ENCODE results near the gene FAM43B. TPM values are rescaled to one million over a fixed set of nuclear protein-coding genes. Genes with fewer than 3 reads are reported as not detected.

The FAM43B gene
- polyA plus RNA-seq, 1 experiment: not detected

- no peak for DNase-seq (ENCODE audit: low read depth)
- TF ChIP-seq CTCF (IDR thresholded peaks at IDR 0.05; ENCODE audit: insufficient read depth, low read depth, low read length): no peak
- POLR2A ChIA-PET: no interaction called here
- Histone ChIP-seq H3K36me3 (ENCODE audit: control insufficient read depth, insufficient read depth, low read length) (no peaks in the 10 kb centered on the region), H3K27me3 (ENCODE audit: control insufficient read depth, insufficient read depth, low read length) (no peaks in the 10 kb centered on the region), H3K4me3 (ENCODE audit: low read depth, low read length) (no peak overlapping the region)
- CTCF ChIA-PET: interaction anchor here (1.6 to 8.9 kb wide), 3 partner anchors 10 to 46 kb away, joined by 5 to 82 read pairs (median 13); partner anchors contain the start of gene PINK1
These were observed 34.7 kb downstream of the FAM43B start for GRCh38 chr1:20586953-20587660.

GRCh38 chr1:20587661-20588053 is 35.3 kb downstream of the FAM43B start:
- no peak overlapping the region for H3K4me3 ChIP-seq (ENCODE audit: low read depth, low read length)
- no peak for TF ChIP-seq CTCF (IDR thresholded peaks at IDR 0.05; ENCODE audit: insufficient read depth, low read depth, low read length)
- no peak for DNase-seq (ENCODE audit: low read depth)
- ChIA-PET CTCF (interaction anchor here (1.6 to 8.9 kb wide), 3 partner anchors 10 to 45 kb away, joined by 5 to 82 read pairs (median 13); partner anchors contain the start of gene PINK1), POLR2A (no interaction called here)
- no peaks in the 10 kb centered on the region for H3K27me3 ChIP-seq (ENCODE audit: control insufficient read depth, insufficient read depth, low read length)
- H3K36me3 ChIP-seq (ENCODE audit: control insufficient read depth, insufficient read depth, low read length): no peaks in the 10 kb centered on the region

- ChIA-PET CTCF (interaction anchor here (1.6 to 8.9 kb wide), 3 partner anchors 9 to 44 kb away, joined by 5 to 82 read pairs (median 13); partner anchors contain the start of gene PINK1), POLR2A (no interaction called here)
- no peaks in the 10 kb centered on the region for H3K27me3 ChIP-seq (ENCODE audit: control insufficient read depth, insufficient read depth, low read length)
- no peak for TF ChIP-seq CTCF (IDR thresholded peaks at IDR 0.05; ENCODE audit: insufficient read depth, low read depth, low read length)
- peak within 1 kb of the TSS; percentile 14; the same call in 1 of the 2 replicates for H3K4me3 ChIP-seq (ENCODE audit: low read depth, low read length)
- DNase-seq (ENCODE audit: low read depth): no peak
- H3K36me3 ChIP-seq (ENCODE audit: control insufficient read depth, insufficient read depth, low read length): no peaks in the 10 kb centered on the region
These were observed 36.4 kb downstream of the FAM43B start, which contains the start of gene CDA for GRCh38 chr1:20588634-20589225. Gene CDA, plus strand, starts transcription at chr1:20589097. Its CDS starts 33 bp downstream, at chr1:20589130.

GRCh38 chr1:20589331-20590278 is 37.2 kb downstream of the FAM43B start:
- no peaks in the 10 kb centered on the region for H3K36me3 ChIP-seq (ENCODE audit: control insufficient read depth, insufficient read depth, low read length)
- H3K4me3 ChIP-seq (ENCODE audit: low read depth, low read length): peak overlapping the region; percentile 14; the same call in 1 of the 2 replicates
- H3K27me3 ChIP-seq (ENCODE audit: control insufficient read depth, insufficient read depth, low read length): no peaks in the 10 kb centered on the region
- no peak for DNase-seq (ENCODE audit: low read depth)
- ChIA-PET CTCF (interaction anchor here (0.8 to 8.9 kb wide), 4 partner anchors 15 to 43 kb away, joined by 4 to 82 read pairs (median 10); partner anchors contain the start of gene PINK1), POLR2A (no interaction called here)
- no peak for TF ChIP-seq CTCF (IDR thresholded peaks at IDR 0.05; ENCODE audit: insufficient read depth, low read depth, low read length)

Data from BJ (cell line).